Hematopoietic multipotent progenitor cell treated with erythropoietin and hydrocortisone succinate and interleukin-3 and kit ligand, for 6 days (in vitro differentiated cells): ENCODE data around the gene ZIC3.
"Not testable (repeated sequence)": the region's sequence is repeated elsewhere in the genome, so short reads cannot be mapped to it uniquely, and the experiment has no call there.

Experiments
- DNase-seq: peaks from one replicate; pipeline ENCODE4 v3.0.0-alpha.2; 2015

Gene ZIC3

DNA sequence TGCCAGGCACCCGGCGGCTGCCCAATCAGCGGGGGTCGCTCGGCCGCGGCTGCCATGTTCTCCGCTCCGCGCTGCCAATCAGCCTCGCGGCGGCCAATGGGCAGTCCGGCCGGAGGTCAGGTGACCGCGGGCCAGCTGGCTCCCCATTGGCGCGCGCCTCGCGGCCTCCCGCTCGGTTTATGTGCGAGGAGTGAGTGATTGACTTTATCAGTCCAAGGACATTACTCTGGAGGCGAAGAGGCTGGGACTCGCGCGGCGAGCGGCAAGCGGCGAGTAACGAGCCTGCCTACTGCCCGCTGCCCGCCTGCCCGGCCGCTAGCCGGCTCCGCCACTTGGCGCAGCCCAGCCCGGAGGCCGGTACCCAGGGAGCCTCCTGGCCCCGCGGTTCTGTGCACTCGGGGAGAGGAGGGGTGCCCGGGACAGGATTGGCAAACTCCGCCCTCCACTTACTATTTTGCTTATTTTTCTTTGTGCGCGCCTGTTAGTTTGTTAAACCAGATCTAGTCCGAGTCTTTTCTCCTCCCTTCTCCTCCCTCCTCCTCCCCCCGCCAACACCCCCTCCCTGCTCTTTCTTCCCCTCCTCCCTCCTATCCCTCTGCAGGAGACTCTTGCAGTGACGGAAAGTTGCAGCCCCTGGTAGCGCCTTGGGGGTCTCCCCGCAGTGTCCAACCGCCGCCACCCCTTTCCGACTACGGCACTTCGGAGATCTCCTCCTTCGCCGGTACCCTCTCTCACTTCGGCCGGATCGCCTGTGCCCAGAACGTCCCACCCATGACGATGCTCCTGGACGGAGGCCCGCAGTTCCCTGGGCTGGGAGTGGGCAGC, at the start of gene ZIC3:
TSS of gene ZIC3 (plus strand) at position 207 of the 825 bp plus-strand sequence. CDS start at position 772, 565 bp downstream.
- DNase-seq = peak; percentile 9

DNA sequence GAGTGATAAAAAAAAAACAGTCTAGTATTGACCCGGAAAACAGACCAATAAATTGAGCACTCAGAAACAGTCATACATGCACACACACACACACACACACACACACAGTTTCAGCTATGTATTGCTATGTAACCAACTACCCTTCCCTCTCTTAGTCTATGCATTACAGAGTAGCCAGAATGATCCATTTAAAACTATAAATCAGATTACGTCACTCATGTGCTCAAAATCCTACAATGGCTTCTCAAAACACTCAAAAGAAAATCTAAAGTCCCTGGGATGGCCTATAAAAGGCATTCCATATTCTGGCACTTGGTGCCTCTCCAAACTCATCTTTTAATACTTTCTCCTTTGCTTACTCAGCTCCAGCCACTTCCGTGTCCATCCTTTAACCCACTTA, 46.5 kb upstream of the ZIC3 start:
- DNase-seq = no peak

DNA sequence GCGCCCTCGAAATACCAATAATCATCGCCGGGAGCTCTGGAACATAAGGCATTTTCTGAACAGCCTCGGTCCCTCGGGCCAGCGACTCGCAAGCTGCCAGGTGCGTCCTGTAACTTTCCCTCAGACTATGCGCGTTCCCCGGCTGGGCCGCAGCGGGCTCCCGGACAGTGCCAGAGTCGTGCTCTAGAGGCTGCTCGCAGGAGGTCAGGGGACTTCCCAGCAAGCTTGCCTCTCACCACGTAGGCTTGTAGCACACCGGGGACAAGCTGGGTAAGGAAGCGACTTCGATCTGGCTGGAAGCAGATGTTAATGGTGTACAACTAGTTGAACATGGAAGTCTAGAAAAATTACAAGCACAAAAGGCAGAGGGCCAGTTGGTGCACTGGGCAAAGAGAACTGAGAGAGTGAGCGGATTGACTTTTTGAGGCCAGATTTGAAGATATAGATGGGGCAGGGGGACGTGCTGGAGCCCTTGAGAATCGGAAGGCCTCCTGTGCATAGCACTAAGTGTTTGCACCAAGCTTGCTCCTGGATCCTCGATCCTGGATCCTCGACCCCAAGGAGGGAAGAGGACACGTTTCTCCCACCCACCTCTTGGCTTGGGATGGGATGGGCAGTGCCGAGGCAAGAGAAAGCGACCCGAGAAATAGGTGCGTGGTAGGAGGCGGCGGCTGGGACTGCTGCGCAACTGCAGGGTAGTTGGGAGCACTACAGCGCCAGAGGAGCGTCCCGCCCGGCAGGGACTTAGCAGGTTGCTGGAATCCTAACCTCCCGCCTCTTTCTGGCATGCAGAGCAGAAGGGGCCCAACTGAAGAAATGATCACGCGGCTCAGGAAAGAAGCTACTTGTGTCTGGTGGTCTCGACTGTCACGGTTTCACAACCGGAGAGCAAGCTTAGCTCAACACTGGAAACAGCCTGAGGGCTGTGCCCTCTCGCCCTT, 19.9 kb upstream of the ZIC3 start:
- DNase-seq = no peak

- no peak for DNase-seq
Observed at GRCh38 chrX:137547291-137547690, 18.6 kb upstream of the ZIC3 start.

DNA sequence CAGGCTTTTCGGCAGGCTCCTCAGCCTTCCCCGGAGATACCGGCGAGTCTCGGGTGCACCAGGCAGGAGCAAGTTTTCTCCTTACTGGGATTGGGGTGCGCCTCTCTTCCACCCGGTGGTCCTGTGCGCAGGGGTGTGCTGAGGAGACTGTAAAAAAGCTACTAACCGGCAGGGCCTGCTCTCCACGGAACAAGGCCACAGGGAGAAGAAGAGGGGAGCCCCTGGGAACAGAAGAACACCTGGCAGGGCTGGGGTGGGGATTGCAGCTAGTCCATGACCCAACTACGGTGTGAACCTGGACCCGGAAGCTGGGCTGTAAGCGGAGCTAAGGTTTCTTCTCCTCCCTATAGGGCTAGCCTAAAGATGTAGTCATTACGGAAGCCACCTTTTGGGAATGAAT, 17.7 kb upstream of the ZIC3 start:
- DNase-seq = no peak

GRCh38 chrX:137549073-137549472, 16.9 kb upstream of the ZIC3 start:
- no peak for DNase-seq

DNA sequence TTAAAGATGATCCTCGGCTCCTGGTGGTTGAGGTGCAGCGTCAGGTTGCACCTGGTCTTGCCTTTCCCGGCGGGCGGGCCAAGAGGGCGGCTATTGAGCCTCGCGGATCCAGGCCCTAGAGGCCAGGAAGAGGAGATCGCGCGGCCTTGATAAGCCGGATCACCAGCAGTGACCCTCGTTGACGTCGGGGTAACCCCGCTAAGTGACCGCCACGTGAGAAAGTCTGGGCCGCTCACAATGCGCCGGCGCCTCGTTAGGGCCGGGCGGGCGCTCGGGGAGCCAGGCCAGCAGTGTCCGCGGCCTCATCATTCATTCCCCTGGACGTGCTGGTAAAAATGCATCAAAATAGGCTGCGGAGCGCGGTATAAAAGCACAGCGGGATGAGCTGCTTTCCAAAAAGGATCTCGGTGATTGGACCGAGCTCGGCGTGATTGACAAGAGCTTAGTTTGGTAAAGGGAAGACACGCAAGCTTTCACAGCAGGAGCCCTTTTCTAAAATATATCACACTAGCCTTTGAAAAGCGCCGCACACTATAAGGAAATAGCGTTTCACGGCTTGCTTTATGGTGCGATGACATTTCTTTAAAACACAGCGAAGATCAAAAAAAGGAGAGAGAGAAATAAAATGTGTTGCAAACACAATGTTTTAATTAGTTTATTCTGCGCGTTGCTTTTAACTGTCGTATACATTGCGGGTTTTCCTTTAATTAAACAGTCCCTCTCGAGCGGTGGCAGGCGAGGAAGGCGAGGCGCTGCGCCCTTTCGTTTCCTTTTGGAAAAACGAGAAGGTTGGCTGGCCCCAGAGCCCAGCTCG, 15.9 kb upstream of the ZIC3 start:
- DNase-seq = no peak

GRCh38 chrX:137550665-137551261, 15.2 kb upstream of the ZIC3 start:
- no peak for DNase-seq

- not testable (repeated sequence) for DNase-seq
Observed at GRCh38 chrX:137552098-137552497, 13.8 kb upstream of the ZIC3 start.

- DNase-seq = no peak
Observed at GRCh38 chrX:137562096-137562495, 3.8 kb upstream of the ZIC3 start.

DNA sequence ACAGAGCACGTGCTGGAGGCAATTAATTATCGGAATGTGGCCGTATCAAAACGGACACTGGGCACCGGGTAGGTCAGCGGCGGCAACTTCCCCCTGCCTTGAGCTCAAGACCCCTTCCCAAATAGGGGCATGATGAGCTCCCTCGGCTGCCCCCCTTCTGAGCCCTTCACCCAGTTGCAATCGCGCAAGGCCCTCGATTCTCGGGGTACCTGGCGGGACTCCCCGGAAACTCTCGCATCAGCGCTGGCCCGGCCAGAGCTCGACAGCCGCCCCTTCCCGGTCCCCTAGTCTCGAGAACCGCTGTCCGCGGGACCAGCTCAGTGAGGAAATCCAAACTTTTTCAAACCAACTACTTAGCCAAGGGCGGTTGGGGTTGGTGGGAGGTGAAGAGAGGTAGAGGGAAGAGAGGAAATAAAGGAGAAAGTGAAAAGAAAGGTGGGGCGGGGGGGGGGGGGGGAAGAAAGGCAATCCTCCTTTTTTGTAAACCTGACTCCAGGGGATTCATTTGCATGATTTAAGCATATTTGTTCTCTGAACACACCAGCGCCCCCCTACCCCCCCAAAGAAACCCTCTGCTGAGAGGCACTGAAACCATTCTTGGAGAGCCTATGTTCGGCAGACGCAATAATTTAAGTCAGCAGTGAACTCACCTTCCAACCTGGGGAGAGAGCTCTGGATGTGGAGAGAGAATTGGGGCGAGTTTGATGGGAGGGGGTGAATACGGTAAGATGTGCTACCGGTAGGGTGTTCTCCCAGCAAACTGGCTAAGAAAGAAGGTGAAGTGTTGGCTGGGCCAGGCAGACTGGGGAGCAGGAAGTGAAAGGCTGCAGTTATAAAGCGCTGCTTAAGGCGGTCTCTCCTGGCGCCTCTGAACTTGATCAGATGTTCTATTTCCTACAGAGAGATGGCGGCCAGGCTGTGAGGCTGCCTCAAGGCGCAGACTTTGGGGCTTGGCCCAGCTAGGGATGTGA, 2.0 kb upstream of the ZIC3 start:
- no peak for DNase-seq

DNA sequence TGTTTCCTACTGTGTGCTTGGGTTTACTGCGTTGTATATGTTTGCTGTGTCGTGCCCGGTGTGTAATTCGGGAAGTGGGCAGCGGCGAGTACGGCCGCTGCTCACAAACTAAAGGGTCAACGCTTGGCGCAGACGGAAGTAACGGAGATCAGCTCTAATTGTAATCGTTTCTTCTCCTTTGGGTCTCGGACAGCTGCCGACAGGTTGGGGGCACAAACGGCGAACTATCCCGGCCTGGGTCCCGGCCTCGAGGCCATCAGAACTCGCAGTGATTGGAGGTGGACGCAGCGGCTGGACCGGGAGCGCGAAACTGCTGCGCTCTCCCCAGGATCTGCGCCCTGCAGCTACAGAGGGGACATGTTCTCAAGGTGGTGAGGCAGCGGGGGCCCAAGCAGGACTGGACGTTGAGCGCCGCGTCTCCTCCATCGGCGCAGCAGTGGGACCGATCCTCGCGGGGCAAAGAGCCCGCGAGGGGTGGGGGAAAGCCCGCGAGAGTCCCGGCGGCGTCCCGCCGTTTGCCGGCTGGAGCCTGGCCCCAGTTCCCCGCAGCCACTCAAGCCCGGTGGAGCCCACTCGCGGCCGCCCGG, 516 bp upstream of the ZIC3 start:
- no peak for DNase-seq

- no peak for DNase-seq
Observed at GRCh38 chrX:137566746-137567679, 1.1 kb downstream of the ZIC3 start.

- peak; percentile 9 for DNase-seq
Observed at GRCh38 chrX:137567682-137568232, 1.8 kb downstream of the ZIC3 start.

GRCh38 chrX:137568741-137569469, 3.0 kb downstream of the ZIC3 start:
- no peak for DNase-seq

DNA sequence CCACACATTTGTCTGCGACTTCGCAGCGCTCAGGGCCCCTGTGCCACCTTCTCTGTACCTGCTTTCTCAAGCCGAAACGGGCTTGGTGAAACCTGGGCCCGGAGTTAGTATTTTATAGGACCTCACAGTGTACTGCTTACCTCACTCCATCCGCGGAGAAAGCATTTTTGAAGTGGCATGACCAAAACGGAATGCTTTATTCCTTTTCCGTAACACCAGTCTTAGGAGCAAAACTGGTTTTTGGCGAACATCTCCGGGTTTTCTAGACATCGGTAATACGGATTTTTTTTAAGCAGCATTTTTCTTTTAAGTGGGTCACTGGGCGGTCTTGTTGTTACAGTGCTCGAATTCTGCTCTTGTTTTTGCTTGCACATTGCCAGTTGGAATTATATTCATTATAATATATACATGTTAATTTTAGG, 3.6 kb downstream of the ZIC3 start:
- no peak for DNase-seq

GRCh38 chrX:137573324-137574101, 7.6 kb downstream of the ZIC3 start:
- DNase-seq = no peak
